Measurements from ENCODE around the gene CLRN3.
A peak's percentile ranks its signal among the peaks of the same experiment; 100 is the strongest.

CLRN3 gene

DNA sequence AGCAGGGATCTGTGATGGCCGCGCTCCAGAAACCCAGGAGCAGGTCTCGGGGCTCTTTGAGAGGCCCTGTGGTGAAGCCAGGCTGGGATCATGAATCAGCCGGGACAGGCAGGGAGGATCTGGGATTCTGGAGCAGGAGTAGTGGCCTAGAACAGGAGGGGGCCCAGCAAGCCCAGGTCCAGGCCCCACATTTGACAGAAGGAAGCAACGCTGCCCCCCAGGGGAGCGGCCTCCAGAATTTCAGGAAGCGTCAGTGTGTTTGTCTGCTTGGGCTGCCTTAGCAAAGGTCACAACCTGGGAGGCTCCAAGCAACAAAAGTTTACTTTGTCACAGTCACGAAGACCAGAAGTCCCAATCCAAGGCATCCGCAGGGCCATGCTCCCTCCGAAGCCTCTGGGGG lies 36.8 kb downstream of the CLRN3 start:
- in situ Hi-C loops (cut with HindIII; ENCODE audit: low pct_ligation_motif_present, low pct_unique_long_range_greater_than_20kb, low sequenced_read_pairs), result no loop called here
- DNase-seq, result no peak

GRCh38 chr10:127855591-127855881 lies 37.2 kb downstream of the CLRN3 start:
- in situ Hi-C loops (cut with HindIII; ENCODE audit: low pct_ligation_motif_present, low pct_unique_long_range_greater_than_20kb, low sequenced_read_pairs), result no loop called here
- DNase-seq, result no peak

- no peak for DNase-seq
- in situ Hi-C loops (cut with HindIII; ENCODE audit: low pct_ligation_motif_present, low pct_unique_long_range_greater_than_20kb, low sequenced_read_pairs), result no loop called here
Measured at GRCh38 chr10:127854769-127855590, 37.8 kb downstream of the CLRN3 start.

- peak; percentile 69 for DNase-seq
- in situ Hi-C loops (cut with HindIII; ENCODE audit: low pct_ligation_motif_present, low pct_unique_long_range_greater_than_20kb, low sequenced_read_pairs), result no loop called here
Measured at GRCh38 chr10:127853868-127854768, 38.6 kb downstream of the CLRN3 start.

DNA sequence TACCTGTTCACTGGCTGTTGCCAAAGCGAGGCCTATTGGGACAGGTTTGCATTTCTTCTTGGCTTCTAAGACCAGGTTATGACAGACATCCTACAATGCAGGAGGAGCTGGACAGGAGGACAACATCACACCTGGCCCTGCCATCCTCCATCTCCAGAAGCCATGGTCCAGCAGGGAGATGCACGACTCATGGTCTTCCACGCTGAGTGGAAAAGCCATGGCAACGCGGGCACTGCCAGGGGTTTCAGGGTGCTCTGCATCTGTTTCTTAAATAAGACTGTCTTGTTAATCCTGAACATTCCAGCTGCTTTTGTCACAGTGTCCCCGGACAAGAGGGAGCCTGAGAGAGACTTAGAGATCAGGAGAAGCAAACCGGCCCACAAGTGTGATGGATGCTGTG lies 40.3 kb downstream of the CLRN3 start:
- in situ Hi-C loops (cut with HindIII; ENCODE audit: low pct_ligation_motif_present, low pct_unique_long_range_greater_than_20kb, low sequenced_read_pairs), result no loop called here

DNA sequence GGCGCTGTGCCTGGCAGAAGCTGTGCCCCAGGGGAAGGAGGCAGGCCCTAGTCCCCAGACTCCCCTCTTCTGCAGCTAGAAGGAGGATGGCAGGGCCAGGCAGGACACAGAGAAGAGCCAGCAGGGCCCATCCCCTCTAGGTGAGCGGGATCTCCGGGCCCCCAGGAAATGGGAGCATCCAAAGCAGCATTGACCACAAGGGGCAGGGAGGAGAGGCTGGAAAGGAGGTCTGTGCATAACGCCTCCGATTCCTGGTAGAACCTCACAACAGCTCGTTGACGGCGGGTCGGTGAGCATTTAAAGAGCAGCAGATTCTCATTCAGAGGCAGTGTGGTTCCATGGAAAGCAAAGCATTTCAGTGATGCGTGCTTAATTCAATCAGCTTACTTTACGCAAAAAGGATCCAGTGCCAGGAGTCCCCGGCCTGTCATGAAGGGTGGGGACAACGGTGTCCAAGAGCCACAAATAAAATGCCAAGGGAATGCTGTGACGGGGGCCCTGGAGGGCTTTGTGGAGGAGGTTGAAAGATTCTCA lies 41.0 kb downstream of the CLRN3 start:
- no peak for DNase-seq
- in situ Hi-C loops (cut with HindIII; ENCODE audit: low pct_ligation_motif_present, low pct_unique_long_range_greater_than_20kb, low sequenced_read_pairs), result no loop called here

More for the DNA sequence above, 40.3 kb downstream of the CLRN3 start:
- no peak for DNase-seq

DNA sequence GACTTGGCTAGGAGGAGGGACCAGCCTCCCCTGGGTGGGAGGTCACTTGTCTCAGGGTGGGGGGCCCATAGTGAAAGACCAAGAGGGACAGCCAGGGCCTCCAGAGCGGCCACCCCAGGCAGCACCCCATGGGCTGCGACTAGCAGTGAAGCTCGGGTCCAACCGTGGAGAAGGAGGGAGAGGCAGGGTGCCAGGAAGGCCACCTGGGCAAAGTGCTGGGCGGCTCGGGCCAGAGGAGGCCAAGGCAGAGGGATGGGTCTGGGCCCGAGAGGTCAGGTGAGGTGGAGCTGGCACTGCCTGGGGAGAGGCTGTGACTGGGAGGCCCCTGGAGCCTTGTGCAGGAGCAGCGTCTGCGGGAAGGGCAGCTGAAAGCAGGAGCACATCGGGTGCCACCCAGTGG lies 41.8 kb downstream of the CLRN3 start:
- DNase-seq, result no peak
- in situ Hi-C loops (cut with HindIII; ENCODE audit: low pct_ligation_motif_present, low pct_unique_long_range_greater_than_20kb, low sequenced_read_pairs), result no loop called here

DNA sequence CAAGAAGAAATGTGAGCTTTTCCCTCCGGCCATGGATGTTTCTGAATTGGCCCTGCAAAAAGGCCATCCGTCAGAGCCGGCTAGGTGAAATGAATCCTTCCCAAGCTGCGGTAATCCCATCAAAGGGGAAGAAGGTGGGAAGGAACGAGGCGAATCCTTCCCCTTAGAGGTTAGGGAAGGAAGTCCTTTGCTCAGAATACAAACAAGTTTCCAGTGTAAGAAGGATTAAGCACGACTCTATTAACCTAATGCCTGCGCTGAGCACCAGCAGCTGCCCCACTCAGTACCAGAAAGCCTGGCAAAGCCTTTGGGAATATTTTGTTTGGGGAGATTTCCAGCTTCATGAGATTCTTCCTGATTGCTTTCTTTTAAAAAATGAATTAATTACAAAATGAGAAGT lies 42.8 kb downstream of the CLRN3 start:
- no peak for DNase-seq
- in situ Hi-C loops (cut with HindIII; ENCODE audit: low pct_ligation_motif_present, low pct_unique_long_range_greater_than_20kb, low sequenced_read_pairs), result no loop called here

DNA sequence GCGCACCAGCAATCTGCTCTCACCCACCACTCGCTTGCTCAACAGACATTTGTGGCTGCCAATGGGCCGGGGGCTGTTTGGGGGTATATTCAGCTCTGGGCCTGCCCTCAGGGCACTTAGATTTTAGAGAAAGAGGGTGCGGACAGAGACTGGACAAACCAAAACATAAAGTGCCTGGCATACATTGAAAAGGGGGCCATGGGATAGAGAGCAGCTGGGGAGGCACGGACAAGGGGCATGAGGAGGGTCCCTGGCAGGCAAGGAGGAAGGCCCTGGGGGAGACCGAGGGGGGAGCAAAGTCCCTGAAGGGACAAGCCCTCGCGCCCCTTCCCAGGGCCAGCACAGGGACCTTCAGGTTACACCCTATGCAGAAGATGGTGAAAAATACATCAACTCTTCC lies 43.5 kb downstream of the CLRN3 start:
- in situ Hi-C loops (cut with HindIII; ENCODE audit: low pct_ligation_motif_present, low pct_unique_long_range_greater_than_20kb, low sequenced_read_pairs), result no loop called here
- no peak for DNase-seq

DNA sequence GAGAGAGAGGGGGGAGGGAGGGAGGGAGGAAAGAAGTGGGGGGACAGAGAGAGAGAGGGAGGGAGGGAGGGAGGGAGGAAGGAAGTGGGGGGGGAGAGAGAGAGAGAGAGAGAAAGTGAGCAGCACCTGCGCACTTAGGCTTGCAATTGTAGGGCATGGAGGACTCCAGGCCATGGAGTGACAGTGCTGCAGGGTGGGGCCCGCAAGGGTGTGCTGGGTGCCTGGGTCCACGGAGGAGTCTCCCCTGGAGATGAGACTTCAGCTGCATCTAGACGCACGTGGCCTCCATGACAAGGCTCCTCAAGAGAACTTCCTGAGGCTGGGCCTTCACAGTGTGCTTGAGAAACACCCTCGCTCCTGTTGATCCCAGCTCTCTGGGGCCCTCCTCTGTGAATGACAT lies 44.5 kb downstream of the CLRN3 start:
- in situ Hi-C loops (cut with HindIII; ENCODE audit: low pct_ligation_motif_present, low pct_unique_long_range_greater_than_20kb, low sequenced_read_pairs), result no loop called here
- DNase-seq, result no peak

DNA sequence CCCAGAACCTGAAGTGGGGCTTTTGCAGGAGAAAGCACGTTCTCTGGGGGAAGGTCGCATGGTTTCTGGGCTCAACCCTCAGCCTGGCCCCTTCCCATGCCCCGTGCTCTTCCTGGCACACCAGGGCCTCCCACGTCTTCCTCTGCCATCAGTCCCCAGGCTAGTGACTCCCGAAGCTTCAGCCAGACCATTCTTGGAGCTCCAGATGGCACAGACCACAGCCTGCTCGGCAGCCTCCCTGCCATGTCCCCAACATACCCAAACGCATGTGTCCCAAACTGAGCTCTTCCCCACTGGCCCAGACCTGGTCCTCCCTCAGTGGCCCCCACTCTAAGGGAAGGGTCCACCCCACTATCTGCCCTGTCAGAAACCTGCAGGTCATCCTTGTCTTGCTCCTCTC lies 47.0 kb downstream of the CLRN3 start:
- in situ Hi-C loops (cut with HindIII; ENCODE audit: low pct_ligation_motif_present, low pct_unique_long_range_greater_than_20kb, low sequenced_read_pairs), result no loop called here

DNA sequence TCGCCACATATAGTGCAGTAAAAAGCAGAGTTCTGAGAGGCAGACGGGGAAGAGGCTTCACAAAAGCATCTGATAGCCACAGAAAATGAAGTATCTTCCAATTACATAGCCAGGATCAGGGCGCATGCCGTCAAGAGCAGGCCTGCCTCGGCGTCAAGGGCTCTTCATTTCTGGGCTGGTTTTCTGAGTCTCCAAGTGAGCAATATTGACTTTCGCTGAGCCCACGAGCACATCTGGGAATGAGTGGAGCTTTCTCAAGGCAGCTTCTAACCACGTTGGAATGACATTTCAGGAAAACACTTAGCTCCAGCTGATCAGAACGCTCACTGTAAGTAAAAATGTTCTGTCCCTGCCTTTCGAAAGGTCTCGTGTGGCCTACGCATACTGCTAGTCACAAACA lies 51.9 kb downstream of the CLRN3 start:
- in situ Hi-C loops (cut with HindIII; ENCODE audit: low pct_ligation_motif_present, low pct_unique_long_range_greater_than_20kb, low sequenced_read_pairs), result no loop called here
- no peak for DNase-seq

More for the DNA sequence above, 47.0 kb downstream of the CLRN3 start:
- no peak for DNase-seq

DNA sequence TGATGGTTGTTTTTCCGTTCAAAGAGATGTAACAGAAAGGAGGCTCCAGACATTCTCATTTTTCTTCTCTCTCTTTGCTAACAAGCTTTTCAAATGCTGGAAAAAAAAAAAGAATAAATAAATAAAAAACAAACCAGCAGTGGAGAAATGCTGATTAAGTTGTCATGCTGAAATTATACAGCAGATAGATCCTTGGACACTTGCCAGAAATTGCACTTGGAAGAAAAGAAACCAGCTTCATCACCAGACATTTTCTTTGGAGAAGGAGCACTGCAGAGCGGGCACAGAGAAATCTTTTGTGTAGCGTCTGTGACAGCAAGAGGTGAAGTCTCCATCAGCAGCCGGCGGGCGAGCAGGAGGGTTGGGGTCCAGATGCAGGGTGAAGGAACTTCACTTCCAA lies 55.8 kb downstream of the CLRN3 start:
- in situ Hi-C loops (cut with HindIII; ENCODE audit: low pct_ligation_motif_present, low pct_unique_long_range_greater_than_20kb, low sequenced_read_pairs), result no loop called here

DNA sequence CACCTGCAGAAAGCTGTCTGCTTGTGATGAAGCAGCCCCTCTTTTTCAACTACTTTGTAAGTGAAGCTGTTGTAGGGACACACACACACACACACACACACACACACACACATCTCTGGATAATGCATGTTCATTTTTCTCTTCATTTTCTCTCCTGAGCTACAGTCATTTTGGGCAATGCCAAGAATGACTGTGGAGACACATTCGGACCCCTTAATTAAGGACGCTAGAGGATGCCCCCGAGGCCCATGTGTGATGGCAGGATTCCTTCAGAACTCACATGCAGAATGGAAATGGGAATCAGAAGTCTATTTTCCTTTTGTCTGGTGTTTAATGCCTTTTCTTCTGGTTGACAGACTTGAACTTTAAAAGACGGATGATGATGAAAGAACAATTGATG lies 56.6 kb downstream of the CLRN3 start:
- no peak for DNase-seq
- in situ Hi-C loops (cut with HindIII; ENCODE audit: low pct_ligation_motif_present, low pct_unique_long_range_greater_than_20kb, low sequenced_read_pairs), result no loop called here

More for the DNA sequence above, 55.8 kb downstream of the CLRN3 start:
- no peak for DNase-seq

GRCh38 chr10:127834791-127835190 lies 58.0 kb downstream of the CLRN3 start:
- no peak for DNase-seq
- in situ Hi-C loops (cut with HindIII; ENCODE audit: low pct_ligation_motif_present, low pct_unique_long_range_greater_than_20kb, low sequenced_read_pairs), result no loop called here

DNA sequence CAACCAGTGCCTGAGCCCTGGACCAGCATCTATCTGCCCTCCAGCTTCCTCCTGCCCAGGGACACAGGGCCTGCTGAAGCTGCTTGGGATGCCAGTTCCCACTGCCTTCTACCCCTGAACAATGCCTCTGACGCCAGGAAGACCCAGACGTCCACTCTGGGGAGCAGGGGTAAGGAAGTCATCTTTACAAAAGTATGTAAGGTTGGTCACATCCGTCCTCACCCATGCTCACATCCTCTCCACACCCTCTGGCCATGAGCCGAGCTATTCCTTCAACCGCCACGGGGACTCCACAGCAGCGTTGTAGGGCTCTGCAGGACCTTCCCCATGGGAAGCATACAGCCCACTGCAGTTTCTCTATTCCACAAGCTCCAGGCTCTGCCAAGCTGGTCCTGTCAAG lies 58.5 kb downstream of the CLRN3 start:
- no peak for DNase-seq
- in situ Hi-C loops (cut with HindIII; ENCODE audit: low pct_ligation_motif_present, low pct_unique_long_range_greater_than_20kb, low sequenced_read_pairs), result no loop called here

- in situ Hi-C loops (cut with HindIII; ENCODE audit: low pct_ligation_motif_present, low pct_unique_long_range_greater_than_20kb, low sequenced_read_pairs), result no loop called here
- DNase-seq, result no peak
Measured at GRCh38 chr10:127833804-127834203, 58.9 kb downstream of the CLRN3 start.

DNA sequence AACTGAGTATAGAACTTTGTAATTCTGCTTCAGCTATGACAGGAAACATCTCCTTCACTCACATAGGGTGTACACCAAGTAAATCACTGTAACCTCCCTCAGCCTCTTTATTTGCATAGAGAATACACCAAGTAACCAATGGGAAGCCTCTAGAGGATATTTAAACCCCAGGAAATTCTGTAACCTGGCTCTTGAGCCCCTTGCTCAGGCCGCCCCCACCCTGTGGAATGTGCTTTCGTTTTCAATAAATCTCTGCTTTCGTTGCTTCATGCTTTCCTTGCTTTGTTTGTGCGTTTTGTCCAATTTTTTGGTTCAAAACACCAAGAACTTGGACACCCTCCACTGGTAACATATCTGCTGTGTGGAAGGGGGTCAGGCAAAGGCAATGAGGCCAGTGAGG lies 60.2 kb downstream of the CLRN3 start:
- DNase-seq, result peak; percentile 7
- in situ Hi-C loops (cut with HindIII; ENCODE audit: low pct_ligation_motif_present, low pct_unique_long_range_greater_than_20kb, low sequenced_read_pairs), result no loop called here

DNA sequence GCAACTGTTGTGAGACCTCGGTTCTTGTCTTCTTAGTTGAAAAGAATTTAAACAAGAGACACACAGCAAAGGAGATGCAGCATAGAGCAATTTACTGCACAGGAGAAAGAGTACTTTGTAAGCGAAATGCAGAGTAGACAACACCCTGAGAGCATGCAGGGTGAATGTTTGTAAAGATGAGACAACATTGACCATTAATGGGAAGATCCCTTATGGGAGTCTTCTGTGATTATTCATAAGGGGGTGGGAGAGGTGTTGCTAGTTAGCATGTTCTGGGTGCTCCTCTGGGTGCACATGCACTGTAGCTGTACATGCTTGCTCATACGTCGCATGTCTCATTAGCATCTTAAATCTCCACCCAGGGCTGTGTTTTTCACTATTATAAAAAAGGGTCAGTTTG lies 62.3 kb downstream of the CLRN3 start:
- in situ Hi-C loops (cut with HindIII; ENCODE audit: low pct_ligation_motif_present, low pct_unique_long_range_greater_than_20kb, low sequenced_read_pairs), result no loop called here
- DNase-seq, result no peak

All from ACHN (cell line).